ENCODE measurements around the gene COA5. TPM values are rescaled to one million over a fixed set of nuclear protein-coding genes. Genes with fewer than 3 reads are reported as not detected.
A peak's percentile ranks its signal among the peaks of the same experiment; 100 is the strongest.

COA5 gene
- polyA plus RNA-seq, 1 of the 3 experiments (the other 2 are of a cell fraction) = 40.3 TPM

GRCh38 chr2:98578231-98578630 lies 30.1 kb downstream of the COA5 start:
- H3K27me3 ChIP-seq (ENCODE audit: insufficient read depth) = no peaks in the 10 kb centered on the region
- no peak overlapping the region for H2AFZ ChIP-seq (ENCODE audit: low read depth)
- H3K36me3 ChIP-seq (replicated peaks in 1 of 2; ENCODE audit: control insufficient read depth in 1 of 2, insufficient read depth in 2 of 2, low read length in 1 of 2) = peaks cover 0 to 34% of the 10 kb centered on the region in 2 experiments
- CTCF ChIA-PET = interaction anchor here (0.9 to 2.2 kb wide), 3 partner anchors 10 to 154 kb away, joined by 3 to 9 read pairs (median 3); no protein-coding TSS in a partner anchor
- H4K20me1 ChIP-seq (ENCODE audit: insufficient read depth) = no peaks in the 10 kb centered on the region
- DNase-seq = no peak
- H3K4me3 ChIP-seq (ENCODE audit: low read depth in 2 of 2, low read length in 1 of 2) = no peak overlapping the region
- H3K79me2 ChIP-seq (ENCODE audit: insufficient read depth) = no peaks in the 10 kb centered on the region
- no peak overlapping the region for H3K9ac ChIP-seq
- H3F3A ChIP-seq (replicated peaks; ENCODE audit: insufficient read depth) = peaks cover 4% of the 10 kb centered on the region
- 83% methylated on average over 3 of the region's 9 CpGs for WGBS (ENCODE audit: low lambda C conversion rate)
- POLR2A ChIA-PET = no interaction called here
- H3K9me3 ChIP-seq = no peaks in the 10 kb centered on the region
- H3K4me1 ChIP-seq (ENCODE audit: control insufficient read depth in 1 of 2, insufficient read depth in 2 of 2, low read depth in 1 of 2, low read length in 1 of 2) = peaks cover 0 to 2% of the 10 kb centered on the region in 2 experiments; a peak in 1 of 4 replicates
- no peaks in the 10 kb centered on the region for H3K9me2 ChIP-seq
- no peak overlapping the region for H3K4me2 ChIP-seq
- TF ChIP-seq RXRA (IDR thresholded peaks at IDR 0.05; ENCODE audit: borderline replicate concordance, low read depth) (no peak), CHD2 (IDR thresholded peaks at IDR 0.05; ENCODE audit: low read length, partially characterized antibody) (no peak), RCOR1 (IDR thresholded peaks at IDR 0.05; ENCODE audit: low read length) (no peak), FOSL2 (IDR thresholded peaks at IDR 0.05; ENCODE audit: borderline replicate concordance, low read depth) (no peak), FOXM1 (IDR thresholded peaks at IDR 0.05; ENCODE audit: low read depth) (no peak), POLR2AphosphoS5 (IDR thresholded peaks at IDR 0.05; ENCODE audit: low read depth, low read length) (no peak), GATA2 (CRISPR knock-in tag; IDR thresholded peaks at IDR 0.05) (no peak), IRF3 (IDR thresholded peaks at IDR 0.05; ENCODE audit: low read depth, low read length) (no peak)
- H3K27ac ChIP-seq (ENCODE audit: low read depth in 2 of 2, low read length in 1 of 2) = no peak overlapping the region

- Histone ChIP-seq H3K4me1 (ENCODE audit: control insufficient read depth in 1 of 2, insufficient read depth in 2 of 2, low read depth in 1 of 2, low read length in 1 of 2) (peaks cover 0 to 2% of the 10 kb centered on the region in 2 experiments; a peak in 1 of 4 replicates), H3K4me3 (ENCODE audit: low read depth in 2 of 2, low read length in 1 of 2) (no peak overlapping the region), H3K9me2 (no peaks in the 10 kb centered on the region), H4K20me1 (ENCODE audit: insufficient read depth) (no peaks in the 10 kb centered on the region), H3K79me2 (ENCODE audit: insufficient read depth) (no peaks in the 10 kb centered on the region), H3K27me3 (ENCODE audit: insufficient read depth) (no peaks in the 10 kb centered on the region), H3K36me3 (replicated peaks in 1 of 2; ENCODE audit: control insufficient read depth in 1 of 2, insufficient read depth in 2 of 2, low read length in 1 of 2) (peaks cover 0 to 35% of the 10 kb centered on the region in 2 experiments), H3K27ac (ENCODE audit: low read depth in 2 of 2, low read length in 1 of 2) (no peak overlapping the region; a peak in 1 of 4 replicates), H3K9me3 (no peaks in the 10 kb centered on the region), H2AFZ (ENCODE audit: low read depth) (no peak overlapping the region), H3K4me2 (no peak overlapping the region), H3F3A (replicated peaks; ENCODE audit: insufficient read depth) (peaks cover 4% of the 10 kb centered on the region), H3K9ac (no peak overlapping the region)
- POLR2A ChIA-PET = no interaction called here
- DNase-seq = peak; percentile 44
- CTCF ChIA-PET = interaction anchor here (0.5 to 2.2 kb wide), 9 partner anchors 9 to 278 kb away, joined by 3 to 9 read pairs (median 3); partner anchors contain the start of genes COA5 and UNC50
- WGBS (ENCODE audit: low lambda C conversion rate) = 86% methylated on average over 8 of the region's 10 CpGs
- TF ChIP-seq USF1 (IDR thresholded peaks at IDR 0.05; ENCODE audit: borderline replicate concordance, low read depth) (no peak), RAD21 (IDR thresholded peaks at IDR 0.05; ENCODE audit: low read length) (peak; percentile 28), MAX (IDR thresholded peaks at IDR 0.05; ENCODE audit: low read depth) (no peak), SMC3 (IDR thresholded peaks at IDR 0.05; ENCODE audit: low read depth, low read length) (peak; percentile 32; the same call in 1 of the 2 replicates), RFX5 (IDR thresholded peaks at IDR 0.05; ENCODE audit: low read length) (no peak)
- TF ChIP-seq, protein P1, sequence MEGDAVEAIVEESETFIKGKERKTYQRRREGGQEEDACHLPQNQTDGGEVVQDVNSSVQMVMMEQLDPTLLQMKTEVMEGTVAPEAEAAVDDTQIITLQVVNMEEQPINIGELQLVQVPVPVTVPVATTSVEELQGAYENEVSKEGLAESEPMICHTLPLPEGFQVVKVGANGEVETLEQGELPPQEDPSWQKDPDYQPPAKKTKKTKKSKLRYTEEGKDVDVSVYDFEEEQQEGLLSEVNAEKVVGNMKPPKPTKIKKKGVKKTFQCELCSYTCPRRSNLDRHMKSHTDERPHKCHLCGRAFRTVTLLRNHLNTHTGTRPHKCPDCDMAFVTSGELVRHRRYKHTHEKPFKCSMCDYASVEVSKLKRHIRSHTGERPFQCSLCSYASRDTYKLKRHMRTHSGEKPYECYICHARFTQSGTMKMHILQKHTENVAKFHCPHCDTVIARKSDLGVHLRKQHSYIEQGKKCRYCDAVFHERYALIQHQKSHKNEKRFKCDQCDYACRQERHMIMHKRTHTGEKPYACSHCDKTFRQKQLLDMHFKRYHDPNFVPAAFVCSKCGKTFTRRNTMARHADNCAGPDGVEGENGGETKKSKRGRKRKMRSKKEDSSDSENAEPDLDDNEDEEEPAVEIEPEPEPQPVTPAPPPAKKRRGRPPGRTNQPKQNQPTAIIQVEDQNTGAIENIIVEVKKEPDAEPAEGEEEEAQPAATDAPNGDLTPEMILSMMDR (IDR thresholded peaks at IDR 0.05) = 0 out of 2 replicates have a peak, but pooled peaks have one; percentile 21
Measured at GRCh38 chr2:98577313-98577712, 31.0 kb downstream of the COA5 start.
